HepG2 (cell line): ENCODE data around the gene PLEKHH1.

ENCODE experiments used
- ATF2 ChIP-seq: sonication (generic); formaldehyde crosslinking; IDR thresholded peaks from 2 replicates; pipeline ENCODE4 v1.4.0; 2020; ENCODE audit warnings: missing genetic modification reagents
- CTCF ChIP-seq: sonication (generic); formaldehyde crosslinking; IDR thresholded peaks from 2 replicates; pipeline ENCODE4 v1.5.0; 2020; ENCODE audit warnings: mild to moderate bottlenecking, missing genetic modification reagents, moderate library complexity
- LCORL ChIP-seq, 2 experiments: fragments of 450-650 bp in 1 of 2; sonication (generic) in 1 of 2; formaldehyde crosslinking in 1 of 2; IDR thresholded peaks; 2 replicates each; pipeline versions ENCODE4 v1.5.0 to v1.6.1; 2017 to 2020; ENCODE audit warnings: antibody characterized with exemption in 1 of 2, missing genetic modification reagents in 1 of 2
- TP53 ChIP-seq: sonication (generic); formaldehyde crosslinking; conservative IDR thresholded peaks from 2 replicates; pipeline ENCODE4 v1.4.0; 2020; ENCODE audit warnings: missing genetic modification reagents
- USF2 ChIP-seq, 2 experiments: sonication (generic) in 1 of 2; formaldehyde crosslinking in 1 of 2; IDR thresholded peaks; 2 replicates each; pipeline versions ENCODE4 v1.5.1 to v1.6.1; 2011 to 2020; ENCODE audit warnings: borderline replicate concordance in 1 of 2, low read depth in 1 of 2, low read length in 1 of 2, mild to moderate bottlenecking in 1 of 2, missing genetic modification reagents in 1 of 2, moderate library complexity in 1 of 2
- ZNF660 ChIP-seq: sonication (generic); formaldehyde crosslinking; IDR thresholded peaks from 2 replicates; pipeline ENCODE4 v1.5.1; 2020; ENCODE audit warnings: mild to moderate bottlenecking, low read depth, missing genetic modification reagents, borderline replicate concordance

- no peak for TF ChIP-seq ZNF660 (CRISPR knock-in tag)
- no peak for TF ChIP-seq TP53 (CRISPR knock-in tag)
- no peak for TF ChIP-seq ATF2 (CRISPR knock-in tag)
- no peak for TF ChIP-seq CTCF (CRISPR knock-in tag)
- TF ChIP-seq LCORL (IDR thresholded peaks at IDR 0.05) = no peak
- no peak for TF ChIP-seq LCORL (CRISPR knock-in tag; IDR thresholded peaks at IDR 0.05)
- TF ChIP-seq USF2 (IDR thresholded peaks at IDR 0.05; ENCODE audit: low read depth, low read length) = no peak
- TF ChIP-seq USF2 (CRISPR knock-in tag; IDR thresholded peaks at IDR 0.05; ENCODE audit: borderline replicate concordance) = no peak
Measured at GRCh38 chr14:67522270-67522669, 10.8 kb upstream of the PLEKHH1 start.
